Caco-2 (cell line): ENCODE data around the gene CCDC32. TPM values are rescaled to one million over a fixed set of nuclear protein-coding genes. Genes with fewer than 3 reads are reported as not detected.

Experiments used
- BruUV-seq: library from RNA; stranded (reverse); fragments of 400-500 nt; replicated peaks from 2 replicates; lab custom pipeline; 2021; lab: Mats Ljungman, UMichigan
- CTCF ChIA-PET: fragments of 300-600 bp; sonication (Branson Sonifier 250); formaldehyde crosslinking; loops from one replicate; lab custom pipeline; 2022; ENCODE audit warnings: antibody characterized with exemption; lab: Charles Lee
- POLR2A ChIA-PET: fragments of 300-600 bp; sonication (Branson Sonifier 250); formaldehyde crosslinking; loops from one replicate; lab custom pipeline; 2022; ENCODE audit warnings: antibody characterized with exemption; lab: Charles Lee
- DNase-seq, 2 experiments: peaks; one replicate each; pipeline versions ENCODE4 v3.0.0 to v3.0.0-alpha.2; 2020 to 2022
- H3K27me3 ChIP-seq: replicated peaks from 2 replicates; pipeline ENCODE4 v1.6.0; 2011; ENCODE audit warnings: low read length; ENCODE audit not compliant: control insufficient read depth, insufficient read depth
- H3K36me3 ChIP-seq: 2 replicates; pipeline ENCODE4 v1.5.1; 2011; ENCODE audit warnings: low read length; ENCODE audit not compliant: control insufficient read depth, insufficient read depth
- H3K4me1 ChIP-seq: fragments of 250-450 bp; sonication (Bioruptor Pico); 2 replicates; pipeline ENCODE4 v1.5.1; 2020; ENCODE audit warnings: mild to moderate bottlenecking
- H3K4me3 ChIP-seq: 2 replicates; pipeline ENCODE4 v1.5.1; 2011; ENCODE audit warnings: low read depth, mild to moderate bottlenecking, control low read depth, low read length
- H3K9me3 ChIP-seq: fragments of 250-450 bp; sonication (Bioruptor Pico); 2 replicates; pipeline ENCODE4 v1.5.1; 2020; ENCODE audit warnings: mild to moderate bottlenecking, moderate library complexity
- H3K27ac Mint-ChIP-seq: one replicate; pipeline ENCODE4 v1.8.0; 2022; ENCODE audit warnings: mixed read lengths; ENCODE audit not compliant: unreplicated experiment
- H3K27me3 Mint-ChIP-seq: one replicate; pipeline ENCODE4 v1.8.0; 2022; ENCODE audit warnings: mixed read lengths; ENCODE audit not compliant: insufficient read depth, unreplicated experiment
- H3K36me3 Mint-ChIP-seq: one replicate; pipeline ENCODE4 v1.8.0; 2022; ENCODE audit warnings: mild to moderate bottlenecking, mixed read lengths; ENCODE audit not compliant: insufficient read depth, unreplicated experiment
- H3K4me1 Mint-ChIP-seq: one replicate; pipeline ENCODE4 v1.8.0; 2022; ENCODE audit warnings: low read depth, mixed read lengths; ENCODE audit not compliant: unreplicated experiment
- H3K4me3 Mint-ChIP-seq: one replicate; pipeline ENCODE4 v1.8.0; 2022; ENCODE audit warnings: mild to moderate bottlenecking, moderate library complexity, mixed read lengths; ENCODE audit not compliant: unreplicated experiment
- H3K9me3 Mint-ChIP-seq: one replicate; pipeline ENCODE4 v1.8.0; 2022; ENCODE audit warnings: mixed read lengths; ENCODE audit not compliant: unreplicated experiment
- CTCF ChIP-seq, 2 experiments: fragments of 200-600 bp in 1 of 2; IDR thresholded peaks; 1 replicate in 1 of 2; 2 replicates in 1 of 2; pipeline versions ENCODE4 v1.5.1 to v1.8.0; 2011 to 2022; ENCODE audit warnings: antibody characterized with exemption in 1 of 2, control low read depth in 1 of 2, inconsistent platforms in 1 of 2, low read depth in 1 of 2, low read length in 1 of 2, mild to moderate bottlenecking in 1 of 2, moderate library complexity in 1 of 2; ENCODE audit not compliant: insufficient read depth in 1 of 2, severe bottlenecking in 1 of 2, unreplicated experiment in 1 of 2
- intact Hi-C: fragments of 100-400 bp; cut with micrococcal nuclease; formaldehyde crosslinking; loops from one replicate; pipeline ENCODE4 v1.10.0; 2022; ENCODE audit not compliant: unreplicated experiment
- total RNA-seq: library from RNA; stranded (reverse); gene quantifications from 2 replicates; pipeline ENCODE4 v1.2.3, GENCODE V29; 2022

CCDC32 gene
- total RNA-seq, 1 experiment from 2014 or later = 11.7 TPM

- H3K36me3 Mint-ChIP-seq = peaks cover 4% of the 10 kb centered on the region
- intact Hi-C loops = no loop called here
- ChIA-PET CTCF (no interaction called here), POLR2A (no interaction called here)
- H3K4me1 Mint-ChIP-seq = peaks cover 21% of the 10 kb centered on the region
- no peak for DNase-seq
- H3K27ac Mint-ChIP-seq = no peak overlapping the region
- no peak for TF ChIP-seq CTCF (IDR thresholded peaks at IDR 0.05; ENCODE audit: insufficient read depth in 1 of 2, low read depth in 1 of 2, low read length in 1 of 2, severe bottlenecking in 1 of 2, unreplicated experiment in 1 of 2)
- H3K9me3 ChIP-seq = no peaks in the 10 kb centered on the region
- no TSS peak for BruUV-seq
- H3K9me3 Mint-ChIP-seq = no peaks in the 10 kb centered on the region
- H3K4me1 ChIP-seq = 0 out of 2 replicates have a peak, but pooled peaks cover 6% of the 10 kb centered on the region
- no peak overlapping the region for H3K4me3 ChIP-seq
- H3K27me3 Mint-ChIP-seq = peaks cover 7% of the 10 kb centered on the region
- H3K27me3 ChIP-seq = no peaks in the 10 kb centered on the region; the same call in 1 of the 2 replicates
- H3K36me3 ChIP-seq = no peaks in the 10 kb centered on the region
- peak overlapping the region; percentile 29 for H3K4me3 Mint-ChIP-seq
Measured at GRCh38 chr15:40510201-40510600, 54.6 kb downstream of the CCDC32 start.

GRCh38 chr15:40508216-40508615 is 56.6 kb downstream of the CCDC32 start:
- H3K4me1 Mint-ChIP-seq = peaks cover 21% of the 10 kb centered on the region
- H3K4me3 Mint-ChIP-seq = no peak overlapping the region
- intact Hi-C loops = loop anchor here (10.0 kb wide), 1 partner anchor 163 kb away; the partner anchor contains the start of gene CCDC9B
- H3K27me3 ChIP-seq = no peaks in the 10 kb centered on the region; the same call in 1 of the 2 replicates
- 0 out of 2 replicates have a peak, but pooled peaks cover 6% of the 10 kb centered on the region for H3K4me1 ChIP-seq
- H3K9me3 ChIP-seq = no peaks in the 10 kb centered on the region
- no peaks in the 10 kb centered on the region for H3K36me3 ChIP-seq
- no peak overlapping the region for H3K4me3 ChIP-seq
- peaks cover 4% of the 10 kb centered on the region for H3K36me3 Mint-ChIP-seq
- no peak for DNase-seq
- no peak for TF ChIP-seq CTCF (IDR thresholded peaks at IDR 0.05; ENCODE audit: insufficient read depth in 1 of 2, low read depth in 1 of 2, low read length in 1 of 2, severe bottlenecking in 1 of 2, unreplicated experiment in 1 of 2)
- H3K27ac Mint-ChIP-seq = no peak overlapping the region
- no peaks in the 10 kb centered on the region for H3K9me3 Mint-ChIP-seq
- CTCF ChIA-PET = no interaction called here
- H3K27me3 Mint-ChIP-seq = peaks cover 7% of the 10 kb centered on the region
- BruUV-seq = no TSS peak
- POLR2A ChIA-PET = no interaction called here

GRCh38 chr15:40506964-40507571 is 57.8 kb downstream of the CCDC32 start:
- 0 out of 2 replicates have a peak, but pooled peaks cover 6% of the 10 kb centered on the region for H3K4me1 ChIP-seq
- TF ChIP-seq CTCF (IDR thresholded peaks at IDR 0.05; ENCODE audit: insufficient read depth in 1 of 2, low read depth in 1 of 2, low read length in 1 of 2, severe bottlenecking in 1 of 2, unreplicated experiment in 1 of 2) = peak; percentile 56 to 83

More at GRCh38 chr15:40506964-40507571, 57.8 kb downstream of the CCDC32 start:
- H3K9me3 Mint-ChIP-seq = no peaks in the 10 kb centered on the region
- H3K9me3 ChIP-seq = no peaks in the 10 kb centered on the region
- peaks cover under 1% of the 10 kb centered on the region for H3K36me3 Mint-ChIP-seq
- peaks cover 14% of the 10 kb centered on the region for H3K4me1 Mint-ChIP-seq
- ChIA-PET POLR2A (interaction anchor here (0.6 kb wide), 1 partner anchor 116 kb away, joined by 3 read pairs; no protein-coding TSS in a partner anchor), CTCF (interaction anchor here (1.0 kb wide), 1 partner anchor 67 kb away, joined by 3 read pairs; no protein-coding TSS in a partner anchor)
- peak; percentile 77 to 85 for DNase-seq
- intact Hi-C loops = loop anchor here (1.0 to 10.0 kb wide), 3 partner anchors 36 to 162 kb away; partner anchors contain the start of gene CCDC9B
- no peak overlapping the region for H3K4me3 ChIP-seq
- H3K4me3 Mint-ChIP-seq = peak overlapping the region; percentile 40
- peaks cover 7% of the 10 kb centered on the region for H3K27me3 Mint-ChIP-seq
- H3K27ac Mint-ChIP-seq = no peak overlapping the region
- no peaks in the 10 kb centered on the region; the same call in 1 of the 2 replicates for H3K27me3 ChIP-seq
- BruUV-seq = no TSS peak
- no peaks in the 10 kb centered on the region for H3K36me3 ChIP-seq

Other genes with a start within 250 kb of the CCDC32 start
- gene INAFM2, start 241.3 kb downstream of the CCDC32 start, total RNA-seq = 13.4 and 15.4 TPM in 2 replicates
- 0.86 and 0.95 TPM in 2 replicates for gene CCDC9B, start 224.1 kb downstream of the CCDC32 start, total RNA-seq
- 67.9 and 103 TPM in 2 replicates for gene PHGR1, start 214.0 kb downstream of the CCDC32 start, total RNA-seq
- 4.6 and 6.3 TPM in 2 replicates for gene DISP2, start 206.8 kb downstream of the CCDC32 start, total RNA-seq
- gene KNSTRN, start 182.3 kb downstream of the CCDC32 start, total RNA-seq = 67.5 and 74.7 TPM in 2 replicates
- 74.5 and 76.6 TPM in 2 replicates for gene IVD, start 159.2 kb downstream of the CCDC32 start, total RNA-seq
- 25.9 and 28.1 TPM in 2 replicates for gene BAHD1, start 124.1 kb downstream of the CCDC32 start, total RNA-seq
- gene CHST14, start 94.1 kb downstream of the CCDC32 start, total RNA-seq = 17.0 and 19.6 TPM in 2 replicates
- 12.9 and 14.6 TPM in 2 replicates for gene RPUSD2, start 4.3 kb upstream of the CCDC32 start, total RNA-seq
- 24.8 and 29.5 TPM in 2 replicates for gene KNL1, start 29.2 kb upstream of the CCDC32 start, total RNA-seq
- gene RAD51, start 130.1 kb upstream of the CCDC32 start, total RNA-seq = 37.8 and 47.0 TPM in 2 replicates
- 46.3 and 48.0 TPM in 2 replicates for gene RMDN3, start 190.2 kb upstream of the CCDC32 start, total RNA-seq
- gene GCHFR, start 199.0 kb upstream of the CCDC32 start, total RNA-seq = 54.4 and 59.2 TPM in 2 replicates
- 0.91 and 1.3 TPM in 2 replicates for gene C15orf62, start 204.9 kb upstream of the CCDC32 start, total RNA-seq
- gene ZFYVE19, start 242.0 kb upstream of the CCDC32 start, total RNA-seq = 26.7 and 26.9 TPM in 2 replicates
- gene DNAJC17, start 242.4 kb upstream of the CCDC32 start, total RNA-seq = 26.3 and 30.1 TPM in 2 replicates